PFSK-1 (cell line): ENCODE measurements around the gene TBC1D16.

Experiments
- FOXP2 ChIP-seq: optimal IDR thresholded peaks from 2 replicates; pipeline ENCODE3; 2011; ENCODE audit warnings: borderline replicate concordance, control low read depth, inconsistent platforms; ENCODE audit not compliant: insufficient read depth; ENCODE audit errors: extremely low read length, extremely low read depth
- POLR2AphosphoS5 ChIP-seq: IDR thresholded peaks from 2 replicates; pipeline ENCODE4 v1.6.1; 2012; ENCODE audit warnings: low read depth, mild to moderate bottlenecking, control low read depth, low read length, moderate library complexity
- SIN3A ChIP-seq: IDR thresholded peaks from 2 replicates; pipeline ENCODE4 v1.6.1; 2012; ENCODE audit warnings: mild to moderate bottlenecking, low read length, moderate library complexity, borderline replicate concordance; ENCODE audit not compliant: insufficient read depth
- TAF1 ChIP-seq: IDR thresholded peaks from 2 replicates; pipeline ENCODE4 v1.6.1; 2012; ENCODE audit warnings: low read length, control low read depth, borderline replicate concordance; ENCODE audit not compliant: insufficient read depth
- TF ChIP-seq, protein P1 (sequence below), 2 experiments: IDR thresholded peaks; 2 replicates each; pipeline versions ENCODE4 v1.6.1 to v1.8.0; 2011 to 2012; ENCODE audit warnings: low read depth in 2 of 2, low read length in 2 of 2, control low read depth in 1 of 2, inconsistent platforms in 1 of 2, mild to moderate bottlenecking in 1 of 2, moderate library complexity in 1 of 2; ENCODE audit not compliant: insufficient read depth in 1 of 2

The TBC1D16 gene

DNA sequence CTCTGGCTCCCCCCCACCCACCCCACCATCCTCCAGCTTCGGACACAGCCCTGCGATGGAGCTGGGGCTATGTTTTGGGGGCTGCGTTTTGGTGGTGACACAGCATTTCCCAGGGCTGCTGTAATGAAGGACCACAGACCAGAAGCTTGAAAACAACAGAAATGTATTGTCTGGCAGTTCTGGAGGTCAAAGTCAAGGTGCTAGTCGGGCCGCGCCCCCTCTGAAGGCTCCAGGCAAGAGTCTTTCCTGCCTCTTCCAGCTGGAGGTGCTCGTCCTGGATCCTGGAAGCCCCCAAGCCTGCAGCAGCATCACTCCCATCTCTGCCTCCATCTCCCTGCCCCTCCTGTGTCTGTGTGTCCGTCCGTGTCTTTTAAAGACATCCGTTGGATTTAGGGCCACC, 50.8 kb downstream of the TBC1D16 start:
- TF ChIP-seq POLR2AphosphoS5 (no peak), TAF1 (no peak), FOXP2 (no peak), SIN3A (no peak)
- TF ChIP-seq, protein P1, sequence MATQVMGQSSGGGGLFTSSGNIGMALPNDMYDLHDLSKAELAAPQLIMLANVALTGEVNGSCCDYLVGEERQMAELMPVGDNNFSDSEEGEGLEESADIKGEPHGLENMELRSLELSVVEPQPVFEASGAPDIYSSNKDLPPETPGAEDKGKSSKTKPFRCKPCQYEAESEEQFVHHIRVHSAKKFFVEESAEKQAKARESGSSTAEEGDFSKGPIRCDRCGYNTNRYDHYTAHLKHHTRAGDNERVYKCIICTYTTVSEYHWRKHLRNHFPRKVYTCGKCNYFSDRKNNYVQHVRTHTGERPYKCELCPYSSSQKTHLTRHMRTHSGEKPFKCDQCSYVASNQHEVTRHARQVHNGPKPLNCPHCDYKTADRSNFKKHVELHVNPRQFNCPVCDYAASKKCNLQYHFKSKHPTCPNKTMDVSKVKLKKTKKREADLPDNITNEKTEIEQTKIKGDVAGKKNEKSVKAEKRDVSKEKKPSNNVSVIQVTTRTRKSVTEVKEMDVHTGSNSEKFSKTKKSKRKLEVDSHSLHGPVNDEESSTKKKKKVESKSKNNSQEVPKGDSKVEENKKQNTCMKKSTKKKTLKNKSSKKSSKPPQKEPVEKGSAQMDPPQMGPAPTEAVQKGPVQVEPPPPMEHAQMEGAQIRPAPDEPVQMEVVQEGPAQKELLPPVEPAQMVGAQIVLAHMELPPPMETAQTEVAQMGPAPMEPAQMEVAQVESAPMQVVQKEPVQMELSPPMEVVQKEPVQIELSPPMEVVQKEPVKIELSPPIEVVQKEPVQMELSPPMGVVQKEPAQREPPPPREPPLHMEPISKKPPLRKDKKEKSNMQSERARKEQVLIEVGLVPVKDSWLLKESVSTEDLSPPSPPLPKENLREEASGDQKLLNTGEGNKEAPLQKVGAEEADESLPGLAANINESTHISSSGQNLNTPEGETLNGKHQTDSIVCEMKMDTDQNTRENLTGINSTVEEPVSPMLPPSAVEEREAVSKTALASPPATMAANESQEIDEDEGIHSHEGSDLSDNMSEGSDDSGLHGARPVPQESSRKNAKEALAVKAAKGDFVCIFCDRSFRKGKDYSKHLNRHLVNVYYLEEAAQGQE (IDR thresholded peaks at IDR 0.05; ENCODE audit: insufficient read depth in 1 of 2, low read depth in 2 of 2, low read length in 2 of 2) = no peak

DNA sequence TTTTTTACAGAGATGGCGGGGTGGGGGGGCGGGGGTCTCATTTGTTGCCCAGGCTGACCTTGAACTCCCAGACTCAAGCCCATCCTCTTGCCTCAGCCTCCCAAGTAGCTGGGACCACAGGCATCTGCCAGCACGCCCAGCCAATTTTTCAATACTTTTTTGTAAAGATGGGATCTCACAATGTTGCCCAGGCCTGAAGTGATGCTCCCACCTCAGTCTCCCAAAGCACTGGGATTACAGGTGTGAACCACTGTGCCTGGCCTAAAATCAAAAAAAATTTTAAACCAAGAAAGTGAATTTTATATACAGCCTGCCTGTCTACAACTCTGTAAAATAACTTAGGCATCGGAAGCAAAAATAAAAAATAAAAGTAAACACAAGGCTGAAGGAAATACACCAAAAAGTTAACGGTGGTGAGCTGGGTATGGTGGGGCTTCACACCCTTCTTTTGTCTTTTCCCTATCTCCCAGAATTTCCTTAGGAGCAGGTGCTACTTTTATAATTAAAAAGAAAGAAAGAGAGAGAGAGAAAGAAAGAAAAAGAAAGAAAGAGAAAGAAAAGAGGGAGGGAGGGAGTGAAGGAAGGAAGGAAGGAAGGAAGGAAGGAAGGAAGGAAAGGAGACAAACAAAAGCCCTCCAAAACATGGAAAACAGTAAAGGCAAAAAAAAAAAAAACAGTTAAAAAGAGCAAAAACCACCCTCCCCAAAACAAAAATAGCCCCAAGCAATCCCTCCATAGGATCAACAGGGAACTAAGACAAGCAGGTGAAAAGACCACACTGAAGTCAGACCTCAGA, 51.4 kb downstream of the TBC1D16 start:
- TF ChIP-seq, protein P1 (IDR thresholded peaks at IDR 0.05; ENCODE audit: insufficient read depth in 1 of 2, low read depth in 2 of 2, low read length in 2 of 2) = no peak
- TF ChIP-seq POLR2AphosphoS5 (no peak), FOXP2 (no peak), TAF1 (no peak), SIN3A (no peak)

DNA sequence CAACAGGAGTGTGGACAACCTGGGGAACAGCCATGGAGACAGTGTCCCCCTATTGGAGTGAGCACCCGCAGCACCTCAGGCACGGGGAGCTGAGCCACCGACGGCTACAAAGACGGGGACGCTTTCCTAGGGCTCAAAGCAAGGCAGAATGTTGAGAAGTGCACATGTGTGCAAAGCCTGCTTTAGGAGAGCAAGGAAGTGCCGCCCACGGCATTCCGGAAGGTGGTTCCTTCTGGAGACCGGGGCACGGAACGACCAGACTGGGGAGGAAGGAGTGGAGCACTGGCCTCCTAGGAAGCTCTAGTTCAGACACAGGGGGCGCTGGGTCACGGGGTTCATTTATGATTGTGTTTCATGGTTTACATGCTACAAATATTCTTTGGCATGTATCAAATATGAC, 52.2 kb downstream of the TBC1D16 start:
- TF ChIP-seq TAF1 (no peak), SIN3A (no peak), POLR2AphosphoS5 (no peak), FOXP2 (no peak)
- TF ChIP-seq, protein P1 (IDR thresholded peaks at IDR 0.05; ENCODE audit: insufficient read depth in 1 of 2, low read depth in 2 of 2, low read length in 2 of 2) = no peak

DNA sequence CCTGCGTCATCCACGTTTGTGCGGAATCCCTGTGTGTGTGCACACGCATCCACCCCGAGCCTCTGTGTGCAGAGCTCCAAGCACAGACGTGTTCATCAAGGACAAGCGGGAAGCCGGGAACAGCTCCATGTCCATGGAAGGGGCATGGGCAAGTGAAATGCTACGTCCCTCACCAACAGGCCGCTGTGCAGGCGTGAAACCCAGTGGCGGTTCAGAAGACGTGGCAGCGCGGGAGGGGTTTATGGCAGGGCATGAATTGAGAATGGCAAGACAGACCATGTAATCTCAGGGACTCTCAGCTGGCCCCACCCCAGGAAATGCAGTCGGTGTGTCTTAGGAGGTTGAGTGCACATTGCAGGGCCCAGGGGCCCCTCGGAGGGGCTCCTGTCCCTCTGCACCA, 52.7 kb downstream of the TBC1D16 start:
- TF ChIP-seq FOXP2 = no peak

DNA sequence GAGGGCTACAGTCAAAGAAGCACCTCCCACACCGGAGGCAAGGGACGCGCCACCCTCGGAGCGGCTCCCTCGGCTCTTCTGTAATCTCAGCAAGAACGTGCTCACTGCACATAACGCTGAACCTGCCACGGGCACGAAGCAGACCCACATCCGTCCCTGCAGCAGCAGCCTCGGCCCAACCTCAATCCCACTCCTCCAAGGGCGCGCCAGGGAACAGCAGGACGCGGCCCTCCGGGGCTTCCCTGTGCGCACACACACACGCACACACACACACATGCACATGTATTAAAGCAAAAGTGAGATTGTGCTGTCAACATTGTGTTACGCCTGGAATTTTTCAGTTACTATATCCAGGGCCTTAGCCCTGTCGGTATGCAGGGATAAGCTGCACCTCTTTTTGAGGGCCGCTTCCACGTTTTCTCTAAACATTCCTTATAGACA, 54.0 kb downstream of the TBC1D16 start:
- TF ChIP-seq FOXP2 = no peak
- no peak for TF ChIP-seq SIN3A
- TF ChIP-seq, protein P1 (IDR thresholded peaks at IDR 0.05; ENCODE audit: insufficient read depth in 1 of 2, low read depth in 2 of 2, low read length in 2 of 2) = no peak
- TF ChIP-seq POLR2AphosphoS5 = no peak
- no peak for TF ChIP-seq TAF1
